ENCODE results near the gene CFAP97D2.

The CFAP97D2 gene

GRCh38 chr13:114142640-114143490, 36.2 kb upstream of the CFAP97D2 start:
- no peak for DNase-seq
- Histone ChIP-seq H3K9me2 (replicated peaks; ENCODE audit: insufficient read depth, low read length) (no peaks in the 10 kb centered on the region), H2AFZ (ENCODE audit: low read length) (no peak overlapping the region), H3K36me3 (replicated peaks; ENCODE audit: insufficient read depth, low read length) (no peaks in the 10 kb centered on the region), H3K79me2 (ENCODE audit: low read length) (no peaks in the 10 kb centered on the region), H3K4me1 (ENCODE audit: low read length) (peaks cover 15% of the 10 kb centered on the region), H3K27ac (ENCODE audit: low read length) (no peak overlapping the region), H3F3A (ENCODE audit: insufficient read depth, low read length) (0 out of 2 replicates have a peak, but pooled peaks cover 1% of the 10 kb centered on the region), H3K27me3 (replicated peaks; ENCODE audit: insufficient read depth, low read length) (no peaks in the 10 kb centered on the region), H3K9ac (ENCODE audit: low read length) (no peak overlapping the region), H4K20me1 (ENCODE audit: insufficient read depth, low read length) (no peaks in the 10 kb centered on the region), H3K4me2 (ENCODE audit: low read depth, low read length) (no peak overlapping the region), H3K4me3 (ENCODE audit: low read length) (no peak overlapping the region), H3K9me3 (replicated peaks; ENCODE audit: insufficient read depth, low read length) (no peaks in the 10 kb centered on the region)
- TF ChIP-seq EZH2phosphoT487 (IDR thresholded peaks at IDR 0.05; ENCODE audit: low read length): no peak
- no peak for TF ChIP-seq EZH2 (optimal IDR thresholded peaks at IDR 0.05; ENCODE audit: low read depth, low read length)
- TF ChIP-seq, protein P1, sequence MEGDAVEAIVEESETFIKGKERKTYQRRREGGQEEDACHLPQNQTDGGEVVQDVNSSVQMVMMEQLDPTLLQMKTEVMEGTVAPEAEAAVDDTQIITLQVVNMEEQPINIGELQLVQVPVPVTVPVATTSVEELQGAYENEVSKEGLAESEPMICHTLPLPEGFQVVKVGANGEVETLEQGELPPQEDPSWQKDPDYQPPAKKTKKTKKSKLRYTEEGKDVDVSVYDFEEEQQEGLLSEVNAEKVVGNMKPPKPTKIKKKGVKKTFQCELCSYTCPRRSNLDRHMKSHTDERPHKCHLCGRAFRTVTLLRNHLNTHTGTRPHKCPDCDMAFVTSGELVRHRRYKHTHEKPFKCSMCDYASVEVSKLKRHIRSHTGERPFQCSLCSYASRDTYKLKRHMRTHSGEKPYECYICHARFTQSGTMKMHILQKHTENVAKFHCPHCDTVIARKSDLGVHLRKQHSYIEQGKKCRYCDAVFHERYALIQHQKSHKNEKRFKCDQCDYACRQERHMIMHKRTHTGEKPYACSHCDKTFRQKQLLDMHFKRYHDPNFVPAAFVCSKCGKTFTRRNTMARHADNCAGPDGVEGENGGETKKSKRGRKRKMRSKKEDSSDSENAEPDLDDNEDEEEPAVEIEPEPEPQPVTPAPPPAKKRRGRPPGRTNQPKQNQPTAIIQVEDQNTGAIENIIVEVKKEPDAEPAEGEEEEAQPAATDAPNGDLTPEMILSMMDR (IDR thresholded peaks at IDR 0.05; ENCODE audit: low read length): no peak

DNA sequence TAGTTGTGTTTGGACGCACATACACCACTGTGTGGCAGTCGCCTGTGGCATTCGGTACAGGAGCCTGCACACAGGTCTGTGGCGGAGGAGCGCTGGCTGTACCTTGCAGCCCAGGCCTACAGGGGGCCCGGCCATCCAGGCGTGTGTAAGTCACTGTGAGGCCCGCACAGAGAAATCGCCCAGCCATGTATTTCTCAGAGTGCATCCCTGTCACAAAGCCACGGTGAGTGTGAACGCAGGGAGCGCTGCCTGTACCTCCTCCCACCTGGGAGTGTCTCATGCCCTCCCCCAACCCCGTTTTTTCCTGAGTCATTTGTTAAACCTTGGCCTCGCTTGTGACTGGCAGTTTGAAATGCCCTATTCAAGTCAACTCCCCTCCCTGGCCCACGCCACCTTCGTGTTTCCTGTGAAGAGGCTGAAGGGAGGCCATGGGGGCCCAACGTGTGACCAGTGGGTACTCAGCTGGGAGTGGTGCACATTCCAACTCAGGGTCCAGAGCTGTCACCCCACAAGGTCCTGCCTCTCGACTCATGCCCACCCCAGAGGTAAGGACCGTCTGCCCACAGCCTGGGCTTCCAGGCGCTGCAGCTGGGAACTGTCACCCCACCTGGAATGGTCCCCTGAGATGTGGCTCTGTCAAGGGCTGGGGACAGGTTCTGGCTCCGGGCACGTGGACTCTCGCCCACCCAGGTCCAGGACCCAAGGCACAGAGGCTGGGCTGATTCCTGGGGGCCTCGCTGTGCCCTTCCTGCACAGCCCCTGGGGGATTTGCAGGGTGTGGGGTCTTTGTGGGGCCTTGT, 35.1 kb upstream of the CFAP97D2 start:
- Histone ChIP-seq H3K27me3 (replicated peaks; ENCODE audit: insufficient read depth, low read length) (no peaks in the 10 kb centered on the region), H3K4me1 (ENCODE audit: low read length) (peaks cover 26% of the 10 kb centered on the region), H3K27ac (ENCODE audit: low read length) (no peak overlapping the region), H3K4me2 (ENCODE audit: low read depth, low read length) (no peak overlapping the region), H3K79me2 (ENCODE audit: low read length) (no peaks in the 10 kb centered on the region), H3K4me3 (ENCODE audit: low read length) (no peak overlapping the region), H4K20me1 (ENCODE audit: insufficient read depth, low read length) (no peaks in the 10 kb centered on the region), H3K36me3 (replicated peaks; ENCODE audit: insufficient read depth, low read length) (no peaks in the 10 kb centered on the region), H3K9me2 (replicated peaks; ENCODE audit: insufficient read depth, low read length) (no peaks in the 10 kb centered on the region), H2AFZ (ENCODE audit: low read length) (no peak overlapping the region), H3K9ac (ENCODE audit: low read length) (no peak overlapping the region), H3F3A (ENCODE audit: insufficient read depth, low read length) (peaks cover 13% of the 10 kb centered on the region), H3K9me3 (replicated peaks; ENCODE audit: insufficient read depth, low read length) (no peaks in the 10 kb centered on the region)
- TF ChIP-seq EZH2 (optimal IDR thresholded peaks at IDR 0.05; ENCODE audit: low read depth, low read length) (no peak), EZH2phosphoT487 (IDR thresholded peaks at IDR 0.05; ENCODE audit: low read length) (no peak)
- TF ChIP-seq, protein P1 (IDR thresholded peaks at IDR 0.05; ENCODE audit: low read length): no peak
- no peak for DNase-seq

- TF ChIP-seq EZH2 (optimal IDR thresholded peaks at IDR 0.05; ENCODE audit: low read depth, low read length): no peak
- TF ChIP-seq, protein P1 (IDR thresholded peaks at IDR 0.05; ENCODE audit: low read length): no peak
- TF ChIP-seq EZH2phosphoT487 (IDR thresholded peaks at IDR 0.05; ENCODE audit: low read length): no peak
- no peaks in the 10 kb centered on the region for H3K36me3 ChIP-seq (replicated peaks; ENCODE audit: insufficient read depth, low read length)
- no peak overlapping the region for H3K4me2 ChIP-seq (ENCODE audit: low read depth, low read length)
- H3K9me2 ChIP-seq (replicated peaks; ENCODE audit: insufficient read depth, low read length): no peaks in the 10 kb centered on the region
- no peaks in the 10 kb centered on the region for H3K9me3 ChIP-seq (replicated peaks; ENCODE audit: insufficient read depth, low read length)
- H3K27ac ChIP-seq (ENCODE audit: low read length): no peak overlapping the region
- H4K20me1 ChIP-seq (ENCODE audit: insufficient read depth, low read length): no peaks in the 10 kb centered on the region
- H3K27me3 ChIP-seq (replicated peaks; ENCODE audit: insufficient read depth, low read length): no peaks in the 10 kb centered on the region
- no peaks in the 10 kb centered on the region for H3K79me2 ChIP-seq (ENCODE audit: low read length)
- no peak overlapping the region for H3K4me3 ChIP-seq (ENCODE audit: low read length)
- DNase-seq: no peak
- H3K9ac ChIP-seq (ENCODE audit: low read length): no peak overlapping the region
- no peak overlapping the region for H2AFZ ChIP-seq (ENCODE audit: low read length)
- H3F3A ChIP-seq (ENCODE audit: insufficient read depth, low read length): peaks cover 13% of the 10 kb centered on the region
- H3K4me1 ChIP-seq (ENCODE audit: low read length): peaks cover 31% of the 10 kb centered on the region
Observed at GRCh38 chr13:114144606-114145244, 34.3 kb upstream of the CFAP97D2 start.
